Germinal center (tissue), 1 donor: ENCODE data around the gene RHOT1.
"Not testable (repeated sequence)": the region's sequence is repeated elsewhere in the genome, so short reads cannot be mapped to it uniquely, and the experiment has no call there.

Experiments
- DNase-seq: peaks from one replicate; pipeline ENCODE4 v3.0.0; 2012; ENCODE audit warnings: mixed read lengths, low spot score

RHOT1 gene

DNA sequence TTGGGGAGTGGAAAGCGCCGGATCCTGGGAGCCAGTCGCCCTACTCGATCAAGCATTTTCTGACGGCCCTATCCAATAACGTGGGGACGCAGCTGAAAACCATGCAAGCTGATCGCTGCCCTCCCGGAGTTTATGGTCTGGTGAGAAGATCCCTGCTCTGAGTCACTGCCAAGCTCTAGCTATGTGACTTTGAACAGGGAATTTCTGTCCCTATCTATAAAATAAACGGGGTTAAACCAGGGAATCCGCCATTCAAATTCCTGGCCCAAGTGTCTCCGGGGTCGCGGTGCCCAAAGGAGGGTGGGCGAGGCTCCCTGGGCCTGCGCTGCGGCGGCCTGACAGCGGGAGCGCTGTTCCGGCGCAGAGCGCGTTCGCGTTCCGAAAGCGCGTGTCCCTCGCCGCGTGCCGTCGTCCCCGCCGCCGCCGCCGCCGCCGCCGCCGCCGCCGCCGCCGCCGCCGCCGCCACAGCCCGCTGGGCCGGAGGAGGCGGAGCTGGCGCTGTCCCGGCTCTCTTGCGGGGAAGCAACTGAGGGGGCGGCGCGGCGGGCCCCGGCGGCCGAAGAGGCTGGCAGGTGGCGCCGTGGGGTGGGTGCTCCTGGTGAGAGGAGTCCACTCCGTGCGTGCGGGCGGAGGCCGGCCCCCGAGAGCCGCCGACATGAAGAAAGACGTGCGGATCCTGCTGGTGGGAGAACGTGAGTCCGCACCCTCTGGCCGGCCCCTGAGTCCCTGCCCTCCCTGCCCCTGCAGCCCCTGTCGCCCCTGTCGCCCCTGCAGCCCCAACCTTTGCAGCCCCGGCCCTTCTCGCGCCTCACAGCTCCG lies at the start of gene RHOT1:
RHOT1 (plus strand) TSS at position 465 of the 819 bp plus-strand sequence; CDS start at position 656, 191 bp downstream.
- peak; percentile 74 for DNase-seq

DNA sequence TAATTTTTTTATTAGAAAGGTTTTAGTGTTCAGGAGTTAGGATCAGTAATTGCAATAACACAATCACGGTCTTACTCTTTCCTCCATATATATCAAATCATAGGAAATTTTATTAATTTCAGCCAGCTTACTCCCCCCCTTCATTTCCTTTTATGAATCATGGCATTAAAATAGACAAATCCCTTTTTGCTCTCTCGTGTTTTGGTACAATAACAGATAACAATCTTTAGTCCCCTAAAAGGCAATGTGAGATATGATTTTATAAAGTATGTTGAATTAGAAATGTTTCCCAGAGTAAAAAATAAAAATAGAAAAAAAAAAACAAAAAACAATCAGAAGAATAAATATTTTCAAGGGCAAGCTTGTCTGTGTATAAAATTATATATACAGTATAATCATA lies 42.6 kb upstream of the RHOT1 start:
- no peak for DNase-seq

DNA sequence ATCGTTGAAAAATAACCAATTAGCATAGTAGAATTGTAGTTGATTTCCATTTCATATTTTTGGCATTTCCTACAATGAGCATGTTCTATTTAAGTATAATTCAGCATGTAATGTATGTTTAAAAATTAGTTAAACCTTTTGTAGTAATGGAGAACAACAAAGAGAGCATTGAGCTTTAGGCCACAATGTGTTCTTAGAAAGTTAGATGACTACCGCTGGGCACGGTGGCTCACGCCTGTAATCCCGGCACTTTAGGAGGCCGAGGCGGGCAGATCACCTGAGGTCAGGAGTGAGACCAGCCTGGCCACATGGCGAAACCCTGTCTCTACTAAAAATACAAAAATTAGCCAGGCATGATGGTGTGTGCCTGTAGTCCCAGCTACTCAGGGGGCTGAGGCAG lies 42.0 kb upstream of the RHOT1 start:
- DNase-seq, result not testable (repeated sequence)

DNA sequence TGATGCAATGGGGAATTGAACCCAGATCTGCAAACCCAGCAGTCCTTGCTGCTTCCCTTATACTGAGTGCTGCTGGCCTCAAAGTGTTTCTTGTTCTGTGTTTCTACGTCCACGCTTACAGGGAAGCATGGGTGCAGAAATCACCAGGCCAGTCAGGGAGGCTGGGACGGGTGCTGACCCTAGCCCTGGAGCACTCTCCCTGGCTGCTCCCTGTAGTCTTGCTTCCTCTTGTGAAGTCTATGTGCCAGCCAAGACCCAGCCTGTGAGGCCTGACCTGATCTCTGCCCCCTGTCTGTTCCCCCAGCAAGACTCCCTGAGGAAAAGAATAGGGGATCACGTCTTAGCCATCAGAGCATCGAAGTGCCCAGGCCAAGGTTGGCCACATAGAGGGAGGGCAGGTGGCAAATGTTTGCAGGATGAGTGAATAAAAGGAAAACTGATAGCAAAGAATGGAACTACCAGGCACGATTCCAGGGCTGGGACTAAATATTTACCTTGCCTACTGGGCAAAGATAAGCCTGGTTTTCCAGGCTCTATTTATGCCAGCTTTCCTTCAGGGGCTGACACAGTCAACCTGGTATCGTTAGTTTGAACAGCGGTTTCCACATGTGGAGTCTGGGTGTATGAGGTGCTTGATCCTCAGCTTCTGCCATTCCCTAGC lies 41.2 kb upstream of the RHOT1 start:
- DNase-seq, result no peak

DNA sequence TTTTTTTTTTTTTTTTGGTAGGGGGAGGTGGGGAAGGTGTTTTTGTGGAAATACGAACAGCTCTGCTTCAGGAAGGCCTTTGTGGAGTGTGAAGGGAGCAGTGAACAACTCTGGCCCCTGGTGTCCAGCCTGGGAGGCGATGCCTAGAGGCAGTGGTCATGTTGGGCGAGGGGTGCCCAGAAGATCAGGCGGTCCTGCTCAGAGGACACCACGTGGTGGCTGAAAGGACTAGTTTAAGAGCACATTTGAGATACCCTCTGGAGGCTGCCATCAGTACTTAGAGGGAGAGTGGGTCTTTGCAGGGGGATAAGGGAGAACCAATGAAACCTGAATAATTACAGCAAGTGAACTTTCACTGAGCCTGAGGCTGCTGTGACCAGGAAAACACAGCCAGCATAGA lies 40.1 kb upstream of the RHOT1 start:
- no peak for DNase-seq

DNA sequence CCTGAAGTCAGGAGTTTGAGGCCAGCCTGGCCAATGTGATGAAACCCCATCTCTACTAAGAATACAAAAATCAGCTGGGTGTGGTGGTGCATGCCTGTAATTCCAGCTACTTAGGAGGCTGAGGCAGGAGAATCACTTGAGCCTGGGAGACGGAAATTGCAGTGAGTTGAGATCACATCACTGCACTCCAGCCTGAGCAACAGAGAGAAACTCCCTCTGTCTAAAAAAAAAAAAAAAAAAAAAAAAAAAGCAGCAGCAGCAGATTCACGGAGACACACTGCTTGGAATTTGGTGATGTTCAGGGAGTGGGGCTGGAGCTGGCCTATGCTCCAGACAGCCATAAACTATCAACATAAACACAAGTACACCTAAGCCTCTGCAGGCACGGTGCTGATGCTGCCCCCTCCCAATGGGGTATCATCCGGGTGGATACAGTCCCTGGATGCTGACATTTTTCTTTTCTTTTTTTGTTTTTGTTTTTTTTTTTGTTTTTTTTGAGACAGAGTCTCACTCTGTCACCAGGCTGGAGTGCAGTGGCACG lies 39.6 kb upstream of the RHOT1 start:
- DNase-seq, result no peak

DNA sequence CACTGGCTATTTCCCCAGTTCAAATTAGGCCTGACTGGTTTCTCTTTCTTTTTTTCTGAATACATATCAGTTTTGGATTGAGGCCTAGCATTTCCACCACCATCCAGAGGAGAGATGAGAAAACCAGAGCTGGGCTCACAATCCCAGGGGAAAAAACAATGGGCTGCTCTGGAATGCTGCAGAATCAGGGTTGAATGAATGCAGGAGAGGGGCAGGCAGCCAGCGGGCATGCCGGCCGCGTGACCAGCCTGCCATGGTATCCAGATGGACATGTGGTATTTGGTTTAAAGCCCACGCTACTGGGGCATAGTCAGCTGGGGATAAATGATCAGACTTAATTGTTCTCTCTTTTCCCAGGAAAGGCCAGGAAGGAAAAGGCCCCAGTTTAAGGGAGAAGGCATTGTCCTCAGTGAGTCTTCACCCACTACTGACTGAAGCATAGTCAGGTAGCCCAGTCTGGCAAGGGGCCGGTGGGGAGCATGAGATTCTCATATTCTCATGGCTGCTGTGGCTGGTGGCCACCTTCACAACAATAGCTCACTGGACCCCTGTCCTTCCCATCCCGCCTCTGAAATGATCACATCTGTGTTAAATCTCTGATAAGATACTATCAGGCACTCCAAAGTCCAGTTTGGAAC lies 38.7 kb upstream of the RHOT1 start:
- DNase-seq, result no peak

DNA sequence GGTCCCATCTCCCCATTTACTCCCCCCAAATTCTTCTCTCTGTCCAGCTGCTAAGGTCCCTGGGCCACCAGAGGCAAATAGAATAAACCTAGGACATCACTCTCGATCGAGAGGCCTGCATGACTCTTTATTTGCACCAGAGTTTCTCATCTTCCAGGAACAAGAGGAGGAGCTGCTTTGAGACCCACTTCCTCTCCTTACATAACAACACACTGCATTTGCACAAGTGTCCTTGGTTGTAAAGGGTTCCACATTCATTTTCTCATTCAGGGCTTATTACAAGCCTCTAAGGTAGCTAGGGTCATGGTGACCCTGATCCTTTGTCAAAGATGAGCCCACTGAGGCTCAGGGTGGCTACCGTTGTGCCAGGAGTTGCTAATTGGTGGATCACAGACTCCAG lies 38.1 kb upstream of the RHOT1 start:
- no peak for DNase-seq

DNA sequence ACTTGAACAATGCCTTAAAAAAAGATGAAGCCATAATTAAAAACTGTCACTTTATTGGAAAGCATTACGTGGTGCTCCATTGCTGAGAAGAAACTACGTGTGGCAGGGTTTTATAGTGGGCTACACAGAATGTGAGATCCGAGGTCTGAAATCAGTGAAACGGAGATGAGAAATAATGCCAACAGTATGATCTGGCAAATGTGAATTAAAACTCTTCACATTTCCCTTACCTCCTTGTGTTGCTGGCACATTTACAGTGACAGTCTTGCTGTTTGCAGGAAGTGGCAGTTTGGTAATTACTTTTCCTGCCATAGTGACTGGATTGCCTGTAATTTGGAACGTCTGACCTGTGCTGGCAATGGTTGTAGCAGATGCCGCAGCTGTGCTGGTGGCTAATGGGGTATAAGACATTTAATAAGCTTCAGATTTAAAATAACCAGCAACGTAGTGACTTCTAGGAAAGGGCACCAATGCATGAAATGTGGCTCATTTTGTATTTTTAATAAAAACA lies 35.8 kb upstream of the RHOT1 start:
- not testable (repeated sequence) for DNase-seq

DNA sequence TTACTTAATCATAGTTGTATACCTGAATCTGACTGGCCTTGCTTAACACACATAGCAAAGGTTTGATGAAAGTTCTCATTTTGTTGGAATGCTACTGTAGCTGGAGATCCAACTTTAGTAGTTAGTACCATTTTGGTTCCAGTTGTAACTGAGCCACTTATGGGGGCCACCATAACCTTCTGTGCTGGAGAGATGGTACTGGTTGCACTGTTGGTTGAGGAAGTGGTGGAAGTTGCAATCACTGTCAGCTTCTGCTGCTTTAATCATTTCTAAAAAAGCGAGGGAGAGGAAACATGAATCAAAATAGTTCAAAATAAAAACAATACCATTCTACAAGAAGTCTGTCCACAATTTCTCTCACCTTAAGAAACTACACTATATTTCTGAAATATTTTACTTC lies 35.1 kb upstream of the RHOT1 start:
- not testable (repeated sequence) for DNase-seq

DNA sequence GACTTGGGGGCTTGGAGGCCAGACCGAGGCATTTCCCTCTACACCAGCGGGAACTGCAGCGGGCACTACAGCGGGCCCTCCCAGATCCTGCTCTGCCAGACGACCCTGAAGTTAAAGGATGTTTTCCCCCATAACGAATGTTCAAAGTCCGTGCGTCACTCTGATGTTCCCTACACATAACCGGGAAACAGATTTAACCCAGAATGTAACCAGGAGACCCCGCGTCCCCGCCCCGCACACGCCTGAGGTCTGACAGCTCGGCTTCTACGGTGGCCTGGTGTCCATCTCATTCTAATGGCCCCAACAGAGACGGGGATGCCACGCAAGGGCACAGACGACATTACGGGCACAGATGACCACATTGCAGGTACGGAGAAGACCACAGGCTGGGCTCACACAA lies 31.7 kb upstream of the RHOT1 start:
- DNase-seq, result no peak

DNA sequence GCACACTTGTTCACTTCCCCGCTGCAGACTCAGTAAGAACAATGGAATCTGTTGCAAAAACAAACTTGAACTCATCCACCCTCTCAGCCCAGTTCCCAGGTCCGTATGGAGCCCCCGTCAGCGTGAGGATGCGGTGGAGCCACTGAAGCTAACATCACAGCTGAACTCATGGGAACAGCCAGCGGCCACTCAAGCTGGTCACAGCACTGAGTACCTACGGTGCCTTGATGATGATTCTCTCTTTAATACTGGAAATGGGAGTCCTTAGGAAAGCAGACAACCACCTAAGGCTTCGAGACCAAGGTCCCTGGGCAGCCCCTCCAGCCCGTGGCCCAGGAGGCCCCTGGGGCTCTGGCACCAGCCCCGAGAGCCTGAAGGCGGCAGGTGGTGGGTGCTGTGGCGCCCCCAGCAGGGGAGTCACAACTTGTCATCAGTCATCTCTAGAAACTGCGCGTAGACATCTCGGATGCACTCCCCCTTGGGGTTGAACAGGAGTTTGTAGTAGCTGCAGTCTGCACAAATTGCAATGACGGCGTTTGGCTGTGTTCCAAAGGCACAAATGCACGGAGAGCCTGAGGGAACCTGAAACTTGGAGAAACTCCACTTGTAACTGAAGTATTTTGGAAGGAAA lies 31.0 kb upstream of the RHOT1 start:
- DNase-seq, result no peak

DNA sequence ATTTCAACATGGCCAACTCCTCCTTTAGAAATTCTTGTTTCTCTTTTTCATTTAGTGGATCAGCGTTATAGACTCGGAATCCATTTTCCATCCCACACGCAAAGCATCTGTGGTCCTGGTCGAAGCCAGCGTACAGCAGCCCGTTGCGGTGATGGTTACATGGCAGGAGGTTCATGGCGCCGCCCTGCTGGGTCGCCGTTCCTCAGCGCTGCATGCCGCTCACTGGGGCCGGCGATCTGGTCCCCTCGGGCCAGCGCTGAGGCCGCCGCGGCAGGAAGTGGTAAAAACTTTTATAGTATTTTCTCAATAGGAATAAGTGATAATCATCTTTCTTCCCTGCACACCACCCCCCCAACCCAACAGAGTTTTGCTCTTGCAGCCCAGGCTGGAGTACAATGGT lies 29.9 kb upstream of the RHOT1 start:
- DNase-seq, result no peak

DNA sequence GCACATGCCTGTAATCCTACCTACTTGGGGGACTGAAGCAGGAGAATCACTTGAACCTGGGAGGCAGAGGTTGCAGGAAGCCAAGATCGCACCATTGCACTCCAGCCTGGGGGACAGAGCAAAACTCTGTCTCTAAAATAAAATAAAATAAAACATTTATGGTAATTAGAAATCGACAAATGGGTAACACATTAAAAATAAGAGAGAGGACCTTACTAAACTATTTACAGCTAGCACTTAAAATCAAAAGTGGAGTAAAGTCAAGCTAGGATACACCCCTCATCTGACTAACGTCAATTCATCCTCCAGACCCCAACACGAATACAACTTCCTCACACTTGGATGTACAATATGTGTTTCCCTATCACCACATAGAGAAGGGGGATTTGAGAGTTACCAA lies 27.8 kb upstream of the RHOT1 start:
- DNase-seq, result no peak

DNA sequence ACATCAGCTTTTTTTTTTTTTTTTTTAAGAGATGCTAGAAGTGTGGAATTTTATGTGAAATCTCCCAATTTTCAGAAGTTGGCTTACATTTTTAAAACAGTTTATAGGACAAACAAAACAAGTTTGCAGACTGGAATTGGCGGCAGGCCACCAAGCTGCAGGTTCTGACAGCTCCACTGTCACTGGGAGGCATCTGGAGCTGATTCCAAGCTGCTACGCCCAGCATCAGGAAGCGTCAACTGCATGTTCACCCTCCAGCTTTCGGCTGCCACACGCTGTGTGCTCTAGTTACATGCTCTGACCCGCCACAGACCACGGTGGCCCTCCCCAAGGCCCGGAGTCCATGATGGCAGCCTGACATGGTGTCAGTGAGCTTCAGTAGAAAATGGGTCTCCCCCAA lies 26.8 kb upstream of the RHOT1 start:
- not testable (repeated sequence) for DNase-seq

DNA sequence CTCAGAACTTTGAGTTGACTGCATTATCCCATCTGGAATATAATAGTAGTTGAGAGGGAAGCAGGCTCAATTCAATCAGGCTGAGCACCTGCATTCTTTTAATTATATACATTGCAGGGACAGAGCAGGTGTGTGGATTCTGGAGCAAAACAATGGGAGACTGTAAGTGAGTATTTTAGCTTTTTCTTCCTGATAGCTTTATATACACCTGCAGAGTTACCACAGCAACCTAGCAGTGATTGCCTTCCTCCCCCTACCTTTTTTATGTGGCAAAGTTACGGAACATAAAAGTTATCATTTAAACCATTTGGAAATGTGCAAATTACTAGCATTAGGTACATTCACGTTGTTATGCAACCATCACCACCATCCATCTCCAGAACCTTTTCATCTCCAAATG lies 25.4 kb upstream of the RHOT1 start:
- no peak for DNase-seq

DNA sequence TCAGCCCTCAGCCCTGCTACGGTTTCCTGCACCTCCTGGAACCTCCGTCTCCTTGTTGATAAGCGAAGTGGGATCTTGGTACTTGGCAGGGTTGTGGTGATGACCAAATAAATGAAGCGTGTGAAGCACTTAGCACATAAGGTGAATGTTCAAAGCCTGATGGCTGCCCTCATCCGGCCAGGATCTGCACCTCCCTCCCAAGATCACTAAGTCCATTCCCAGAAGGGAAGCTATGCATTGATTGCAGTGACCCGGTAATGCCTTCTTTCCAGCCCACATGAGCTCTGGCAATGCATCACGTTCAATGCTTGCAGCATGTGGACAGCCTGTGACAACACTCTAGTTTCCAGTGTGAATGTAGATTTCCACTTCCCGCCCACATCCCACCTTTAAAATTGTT lies 24.9 kb upstream of the RHOT1 start:
- no peak for DNase-seq

DNA sequence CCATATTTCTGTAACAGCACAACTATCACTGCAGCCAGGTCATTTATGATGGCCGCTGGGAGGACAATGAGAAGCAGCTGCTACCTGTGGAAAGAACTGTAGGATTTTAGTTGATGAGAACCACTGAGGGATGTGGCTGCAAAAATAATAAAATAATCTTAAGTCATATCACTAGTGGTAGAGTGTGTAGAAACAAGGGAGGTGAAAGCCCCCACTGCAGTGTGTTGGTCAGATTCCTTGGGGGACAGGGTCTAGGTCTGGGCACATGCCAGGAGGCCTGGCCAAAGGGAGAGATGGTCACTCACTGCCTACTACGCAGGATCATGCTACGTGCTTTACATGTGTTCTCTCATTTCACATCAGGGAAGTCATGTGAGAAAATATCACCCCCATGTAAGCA lies 24.2 kb upstream of the RHOT1 start:
- DNase-seq, result not testable (repeated sequence)

DNA sequence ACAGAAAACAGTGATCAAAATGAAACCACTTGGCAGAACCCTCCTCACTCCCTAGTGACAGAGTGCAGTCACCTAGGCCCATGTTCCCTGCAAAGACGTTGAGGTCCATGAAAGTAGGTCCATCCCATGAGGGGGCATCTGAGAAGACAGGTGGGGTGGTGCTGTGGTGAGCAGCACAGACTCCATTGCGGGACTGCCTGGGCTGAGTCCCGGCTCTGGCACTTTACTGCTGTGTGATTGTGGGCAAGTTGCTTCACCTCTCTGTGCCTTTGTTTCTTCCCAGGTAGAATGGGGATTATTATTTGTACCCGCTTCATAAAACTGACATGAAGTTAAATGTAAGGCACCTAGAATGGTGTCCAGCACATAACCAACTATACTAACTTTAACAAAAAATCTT lies 23.5 kb upstream of the RHOT1 start:
- no peak for DNase-seq

DNA sequence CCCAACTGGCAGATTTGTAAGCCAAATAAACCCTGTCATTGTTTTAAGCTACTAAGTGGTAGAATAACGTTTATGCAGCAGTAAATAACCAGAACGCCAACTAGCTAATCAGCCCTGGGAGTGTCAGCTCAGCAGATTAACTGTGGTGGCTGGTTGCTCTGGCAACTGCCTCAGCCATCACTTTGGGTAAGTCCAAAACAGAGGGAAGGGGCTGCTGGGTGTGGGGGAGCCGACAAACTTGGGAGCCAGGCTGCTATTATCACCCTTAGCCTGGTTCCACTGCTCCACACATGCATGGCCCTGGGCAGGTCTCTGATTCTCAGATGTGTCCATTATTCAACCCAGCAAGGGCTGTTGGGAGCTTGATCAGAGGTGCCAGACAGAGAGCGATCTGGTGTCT lies 22.2 kb upstream of the RHOT1 start:
- DNase-seq, result no peak

DNA sequence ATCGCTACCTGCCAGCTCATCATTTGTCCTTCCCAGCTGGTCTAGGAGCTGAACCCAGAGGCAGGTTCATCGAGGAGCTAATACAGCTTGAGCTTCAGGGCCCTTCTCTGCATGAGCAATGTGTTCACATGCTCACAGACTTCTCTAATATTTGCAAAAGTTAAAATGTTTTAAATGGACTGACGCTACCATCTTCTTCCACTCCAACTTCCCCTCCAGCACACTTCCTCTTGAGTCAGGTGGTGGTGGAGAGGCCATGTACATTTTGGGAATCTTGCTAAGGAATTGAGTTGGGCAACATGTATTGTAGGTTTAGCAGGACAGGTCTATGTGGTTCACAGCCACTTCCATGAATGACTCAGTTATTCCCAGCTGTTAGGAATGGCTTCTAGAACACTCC lies 21.6 kb upstream of the RHOT1 start:
- DNase-seq, result no peak

DNA sequence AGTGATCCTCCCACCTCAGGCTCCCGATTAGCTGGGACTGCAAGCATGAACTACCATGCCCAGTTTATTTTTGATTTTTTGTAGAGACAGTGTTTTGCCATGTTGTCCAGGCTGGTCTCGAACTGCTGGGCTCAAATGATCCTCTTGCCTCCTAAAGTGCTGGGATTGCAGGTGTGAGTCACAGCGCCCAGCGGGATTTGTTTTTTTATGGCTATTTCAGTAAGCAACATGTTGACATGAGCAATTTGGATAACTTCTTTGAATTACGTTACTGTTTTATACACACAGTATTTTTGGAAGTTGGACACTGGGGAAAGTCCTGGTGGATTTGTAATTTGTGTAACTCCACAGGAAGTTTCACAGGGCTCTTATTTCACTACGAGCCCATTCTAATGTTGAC lies 18.5 kb upstream of the RHOT1 start:
- no peak for DNase-seq
